B cell (primary cell): ENCODE results near the gene OR52N2. TPM values are rescaled to one million over a fixed set of nuclear protein-coding genes. Genes with fewer than 3 reads are reported as not detected.

Experiments
- ATAC-seq: fragments of 200-7000 bp; cut with Tn5 transposase; one replicate; pipeline ENCODE4 v1.10.0; 2021; ENCODE audit warnings: low read depth, mild to moderate bottlenecking, moderate number of reproducible peaks, moderate library complexity
- CTCF ChIA-PET: fragments of 350-600 bp; sonication (Branson Sonifier 250); formaldehyde crosslinking; loops from one replicate; lab custom pipeline; 2021; ENCODE audit warnings: antibody characterized with exemption, inconsistent platforms; lab: Charles Lee
- POLR2A ChIA-PET: fragments of 350-600 bp; sonication (Branson Sonifier 250); formaldehyde crosslinking; loops from one replicate; lab custom pipeline; 2021; ENCODE audit warnings: antibody characterized with exemption; lab: Charles Lee
- DNase-seq: peaks from one replicate; pipeline ENCODE4 v3.0.0; 2013
- H2AFZ ChIP-seq: 2 replicates; pipeline ENCODE4 v1.6.1; 2012; ENCODE audit warnings: mild to moderate bottlenecking, low read depth, low read length; ENCODE audit not compliant: insufficient read depth, poor library complexity, severe bottlenecking
- H3K27ac ChIP-seq, 2 donors: 1 replicate in 1 of 2; 2 replicates in 1 of 2; pipeline ENCODE4 v1.5.1; 2012 to 2013; ENCODE audit warnings: low read length in 2 of 2, mild to moderate bottlenecking in 2 of 2, moderate library complexity in 1 of 2
- H3K27me3 ChIP-seq, 4 experiments: fragments of 200-600 bp in 1 of 4; sonication (generic) in 1 of 4; replicated peaks in 1 of 4; 1 replicate in 2 of 4; 2 replicates in 2 of 4; pipeline versions ENCODE4 v1.6.1 to v1.7.0; 2013 to 2016; ENCODE audit warnings: low read length in 3 of 4, mild to moderate bottlenecking in 2 of 4, mixed read lengths in 1 of 4, moderate library complexity in 1 of 4; ENCODE audit not compliant: insufficient read depth in 4 of 4, control insufficient read depth in 3 of 4; ENCODE audit errors: control extremely low read depth in 1 of 4
- H3K36me3 ChIP-seq, 2 experiments: replicated peaks in 1 of 2; 1 replicate in 1 of 2; 2 replicates in 1 of 2; pipeline versions ENCODE4 v1.6.1 to v1.7.1; 2013; ENCODE audit warnings: low read length in 1 of 2; ENCODE audit not compliant: insufficient read depth in 2 of 2, control insufficient read depth in 1 of 2; ENCODE audit errors: control extremely low read depth in 1 of 2, extremely low read depth in 1 of 2
- H3K4me1 ChIP-seq, 2 donors: fragments of 200-600 bp in 1 of 2; sonication (generic) in 1 of 2; 1 replicate in 1 of 2; 2 replicates in 1 of 2; pipeline versions ENCODE4 v1.5.1 to v1.6.1; 2013 to 2017; ENCODE audit warnings: low read length in 2 of 2; ENCODE audit not compliant: control insufficient read depth in 2 of 2, insufficient read depth in 2 of 2
- H3K4me2 ChIP-seq: replicated peaks from 2 replicates; pipeline ENCODE3; 2012; ENCODE audit warnings: mild to moderate bottlenecking, low read depth, low read length; ENCODE audit not compliant: poor library complexity, severe bottlenecking
- H3K4me3 ChIP-seq, 5 experiments: fragments of 200-600 bp in 1 of 5; sonication (generic) in 1 of 5; 1 replicate in 3 of 5; 2 replicates in 2 of 5; pipeline versions ENCODE4 v1.5.1 to v1.7.0; 2011 to 2016; ENCODE audit warnings: low read length in 4 of 5, mild to moderate bottlenecking in 4 of 5, low read depth in 2 of 5, control low read depth in 1 of 5, moderate library complexity in 1 of 5; ENCODE audit not compliant: insufficient read depth in 1 of 5; ENCODE audit errors: control extremely low read depth in 1 of 5, extremely low read depth in 1 of 5
- H3K79me2 ChIP-seq: fragments of 200-600 bp; sonication (generic); one replicate; pipeline ENCODE4 v1.6.0; 2016; ENCODE audit warnings: low read length; ENCODE audit not compliant: control insufficient read depth, insufficient read depth
- H3K9ac ChIP-seq: fragments of 200-600 bp; sonication (generic); 2 replicates; pipeline ENCODE4 v1.6.1; 2017; ENCODE audit warnings: mild to moderate bottlenecking, low read length, moderate library complexity
- H3K9me3 ChIP-seq, 3 donors: one replicate each; pipeline versions ENCODE4 v1.6.1 to v1.7.1; 2013; ENCODE audit warnings: low read length in 2 of 3; ENCODE audit not compliant: control insufficient read depth in 2 of 3, insufficient read depth in 1 of 3; ENCODE audit errors: control extremely low read depth in 1 of 3
- H4K20me1 ChIP-seq: 2 replicates; pipeline ENCODE4 v1.6.0; 2012; ENCODE audit warnings: mild to moderate bottlenecking, low read length; ENCODE audit not compliant: insufficient read depth, control insufficient read depth, poor library complexity, severe bottlenecking
- H3K27ac Mint-ChIP-seq: one replicate; pipeline ENCODE4 v1.8.0; 2021; ENCODE audit warnings: mixed read lengths
- H3K27me3 Mint-ChIP-seq: one replicate; pipeline ENCODE4 v1.8.0; 2021; ENCODE audit warnings: mixed read lengths
- H3K4me1 Mint-ChIP-seq: one replicate; pipeline ENCODE4 v1.8.0; 2021; ENCODE audit warnings: mixed read lengths
- H3K4me3 Mint-ChIP-seq: one replicate; pipeline ENCODE4 v1.8.0; 2021; ENCODE audit warnings: mixed read lengths
- H3K9me3 Mint-ChIP-seq: one replicate; pipeline ENCODE4 v1.8.0; 2022; ENCODE audit warnings: mixed read lengths; ENCODE audit not compliant: insufficient read depth
- CTCF ChIP-seq: fragments of 200-600 bp; IDR thresholded peaks from one replicate; pipeline ENCODE4 v1.8.0; 2022; ENCODE audit warnings: antibody characterized with exemption, mild to moderate bottlenecking
- EZH2 ChIP-seq: IDR thresholded peaks from 2 replicates; pipeline ENCODE4 v1.6.1; 2012; ENCODE audit warnings: borderline replicate concordance, low read depth, mild to moderate bottlenecking, moderate library complexity, low read length; ENCODE audit not compliant: insufficient read depth, poor library complexity, severe bottlenecking
- WGBS: methylation state at CpG from one replicate; pipeline ENCODE4 v1.1.5; 2013; ENCODE audit warnings: missing lambda C conversion rate; ENCODE audit not compliant: insufficient coverage; 5-methylcytosine and 5-hydroxymethylcytosine counted together
- intact Hi-C: fragments of 100-400 bp; cut with micrococcal nuclease; formaldehyde crosslinking; loops from one replicate; pipeline ENCODE4 v1.10.0; 2022
- polyA minus RNA-seq: library from RNA; depleted of rRNA, polyadenylated mRNA; stranded (reverse); fragments of >200 nt; gene quantifications from 2 replicates; pipeline ENCODE4 v1.2.3, GENCODE V29; 2012
- polyA plus RNA-seq: library from polyadenylated mRNA; depleted of rRNA; stranded (reverse); fragments of >200 nt; gene quantifications from 2 replicates; pipeline ENCODE4 v1.2.3, GENCODE V29; 2012
- total RNA-seq, 2 donors: library from RNA; stranded (reverse); fragments of 120-200 nt in 1 of 2; gene quantifications; 1 replicate in 1 of 2; 2 replicates in 1 of 2; pipeline versions ENCODE4 v1.2.3 to v1.2.4, GENCODE V29; 2013 to 2022

OR52N2 gene
- total RNA-seq = not detected in 2 replicates
- total RNA-seq (2013) = not detected
- polyA plus RNA-seq = 1.00 TPM in 1 of 2 replicates, not detected in the other
- polyA minus RNA-seq = not detected in 2 replicates

- TF ChIP-seq EZH2 = no peak
- TF ChIP-seq CTCF = peak; percentile 93
- Histone ChIP-seq H3K9ac (peak within 1 kb of the TSS; percentile 73), H3K9me3 (peaks cover 0 to 3% (median 0%) of the 10 kb centered on the region in 3 donors), H3K27me3 (peaks cover 0 to 11% (median 9%) of the 10 kb centered on the region in 4 experiments), H3K79me2 (no peaks in the 10 kb centered on the region), H3K4me1 (peaks cover 10 to 12% of the 10 kb centered on the region in 2 donors), H2AFZ (peak within 1 kb of the TSS; percentile 90), H3K27ac (peak within 1 kb of the TSS in 1 of 2 donors; percentile 24), H3K4me3 (peak within 1 kb of the TSS; percentile 52 to 66 (median 64)), H4K20me1 (no peaks in the 10 kb centered on the region), H3K36me3 (no peaks in the 10 kb centered on the region), H3K4me2 (peak within 1 kb of the TSS; percentile 86)
- H3K4me3 Mint-ChIP-seq = peak within 1 kb of the TSS; percentile 91
- ATAC-seq = peak; percentile 91
- POLR2A ChIA-PET = no interaction called here
- no peaks in the 10 kb centered on the region for H3K9me3 Mint-ChIP-seq
- peaks cover 39% of the 10 kb centered on the region for H3K27me3 Mint-ChIP-seq
- H3K4me1 Mint-ChIP-seq = peaks cover 12% of the 10 kb centered on the region
- 2% methylated on average over 21 of the region's 24 CpGs for WGBS
- H3K27ac Mint-ChIP-seq = no peak within 1 kb of the TSS
- DNase-seq = peak; percentile 84
- CTCF ChIA-PET = interaction anchor here (0.9 to 3.1 kb wide), 7 partner anchors 10 to 1171 kb away, joined by 3 to 28 read pairs (median 5); partner anchors contain the start of genes OR51D1 and TRIM5
- intact Hi-C loops = loop anchor here (1.0 to 2.0 kb wide), 4 partner anchors 124 to 1622 kb away; no protein-coding TSS in a partner anchor
These were observed at the start of gene OR52N2 for GRCh38 chr11:5808500-5809121. OR52N2 (plus strand) TSS chr11:5808924; CDS start chr11:5820336, 11,412 bp downstream.

- no peak overlapping the region for H3K27ac ChIP-seq
- ChIA-PET CTCF (no interaction called here), POLR2A (no interaction called here)
- DNase-seq (no peak), ATAC-seq (no peak)
- H4K20me1 ChIP-seq = no peaks in the 10 kb centered on the region
- no peaks in the 10 kb centered on the region for H3K36me3 ChIP-seq
- intact Hi-C loops = no loop called here
- H3K9ac ChIP-seq = no peak overlapping the region
- H3K4me3 ChIP-seq = no peak overlapping the region
- TF ChIP-seq CTCF (no peak), EZH2 (no peak)
- Mint-ChIP-seq H3K27ac (no peak overlapping the region), H3K27me3 (no peaks in the 10 kb centered on the region), H3K4me1 (no peaks in the 10 kb centered on the region), H3K9me3 (no peaks in the 10 kb centered on the region), H3K4me3 (no peak overlapping the region)
- no peaks in the 10 kb centered on the region for H3K4me1 ChIP-seq
- H3K4me2 ChIP-seq = no peak overlapping the region
- 78% methylated on average over 1 of the region's 1 CpG for WGBS
- no peaks in the 10 kb centered on the region for H3K27me3 ChIP-seq
- H3K79me2 ChIP-seq = no peaks in the 10 kb centered on the region
- H3K9me3 ChIP-seq = no peaks in the 10 kb centered on the region
- H2AFZ ChIP-seq = no peak overlapping the region
These were observed 41.7 kb upstream of the OR52N2 start for GRCh38 chr11:5767056-5767455.
